Lower lobe of right lung (tissue), 2 donors: Measurements from ENCODE around the gene SRGAP3. TPM values are rescaled to one million over a fixed set of nuclear protein-coding genes. Genes with fewer than 3 reads are reported as not detected.

ENCODE experiments used
- ATAC-seq, 2 donors: fragments of 200-7000 bp; cut with Tn5 transposase; one replicate each; pipeline ENCODE4 v1.9.1; 2020 to 2022; ENCODE audit warnings: mild to moderate bottlenecking in 2 of 2, moderate library complexity in 2 of 2
- DNase-seq: peaks from one replicate; pipeline ENCODE4 v3.0.0-alpha.2; 2020
- H3K27ac ChIP-seq: fragments of 200-600 bp; one replicate; pipeline ENCODE4 v1.8.0; 2022
- H3K27me3 ChIP-seq: fragments of 200-600 bp; one replicate; pipeline ENCODE4 v1.8.0; 2022; ENCODE audit warnings: low read depth
- H3K36me3 ChIP-seq: fragments of 200-600 bp; one replicate; pipeline ENCODE4 v1.8.0; 2022; ENCODE audit warnings: mild to moderate bottlenecking
- H3K4me1 ChIP-seq: fragments of 200-600 bp; one replicate; pipeline ENCODE4 v1.8.0; 2022
- H3K4me3 ChIP-seq: fragments of 200-600 bp; one replicate; pipeline ENCODE4 v1.8.0; 2022; ENCODE audit warnings: mild to moderate bottlenecking
- H3K9me3 ChIP-seq: fragments of 200-600 bp; one replicate; pipeline ENCODE4 v1.8.0; 2022
- intact Hi-C: fragments of 100-400 bp; cut with DNase I; formaldehyde crosslinking; loops from one replicate; pipeline ENCODE4 v1.11.0; 2022
- total RNA-seq: library from RNA; stranded (reverse); fragmentation: NEBNext Ultra II Directional; extraction: Animal tissue kit (Norgen Biotek cat#: 25700); gene quantifications from one replicate; pipeline ENCODE4 v1.2.1, GENCODE V29; 2021
- TF ChIP-seq, protein P1 (sequence below): fragments of 200-600 bp; IDR thresholded peaks from one replicate; pipeline ENCODE4 v1.8.0; 2022; ENCODE audit warnings: antibody characterized with exemption, mild to moderate bottlenecking
- donor health status: DM: no; HTN: yes; CAD: no; lungs with severe emphysema.

SRGAP3 gene
- total RNA-seq, 1 donor from 2014 or later = 7.8 TPM

DNA sequence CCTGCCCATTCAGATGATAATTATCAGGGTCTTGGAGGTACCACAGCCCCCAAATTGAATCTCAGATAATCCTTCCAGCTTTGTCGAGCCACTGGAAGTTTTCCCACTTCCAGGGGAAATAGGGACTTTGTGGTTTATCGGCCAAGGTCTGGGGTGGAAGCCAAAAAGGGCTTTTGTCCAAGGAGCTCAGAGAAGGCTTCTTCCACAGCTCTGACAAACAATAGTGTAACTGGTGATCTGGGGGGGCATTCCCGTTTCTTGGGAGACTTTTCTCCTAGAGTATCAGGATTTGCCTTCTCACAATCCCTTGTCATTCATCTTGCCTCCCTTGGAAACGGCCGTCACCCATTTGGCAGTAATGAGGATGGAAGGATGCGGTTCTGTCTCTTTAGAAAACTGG, 18.4 kb downstream of the SRGAP3 start:
- Histone ChIP-seq H3K4me1 (no peaks in the 10 kb centered on the region), H3K27me3 (no peaks in the 10 kb centered on the region), H3K27ac (no peak overlapping the region), H3K36me3 (no peaks in the 10 kb centered on the region), H3K9me3 (no peaks in the 10 kb centered on the region), H3K4me3 (no peak overlapping the region)
- intact Hi-C loops = no loop called here
- DNase-seq (no peak), ATAC-seq (no peak)
- TF ChIP-seq, protein P1, sequence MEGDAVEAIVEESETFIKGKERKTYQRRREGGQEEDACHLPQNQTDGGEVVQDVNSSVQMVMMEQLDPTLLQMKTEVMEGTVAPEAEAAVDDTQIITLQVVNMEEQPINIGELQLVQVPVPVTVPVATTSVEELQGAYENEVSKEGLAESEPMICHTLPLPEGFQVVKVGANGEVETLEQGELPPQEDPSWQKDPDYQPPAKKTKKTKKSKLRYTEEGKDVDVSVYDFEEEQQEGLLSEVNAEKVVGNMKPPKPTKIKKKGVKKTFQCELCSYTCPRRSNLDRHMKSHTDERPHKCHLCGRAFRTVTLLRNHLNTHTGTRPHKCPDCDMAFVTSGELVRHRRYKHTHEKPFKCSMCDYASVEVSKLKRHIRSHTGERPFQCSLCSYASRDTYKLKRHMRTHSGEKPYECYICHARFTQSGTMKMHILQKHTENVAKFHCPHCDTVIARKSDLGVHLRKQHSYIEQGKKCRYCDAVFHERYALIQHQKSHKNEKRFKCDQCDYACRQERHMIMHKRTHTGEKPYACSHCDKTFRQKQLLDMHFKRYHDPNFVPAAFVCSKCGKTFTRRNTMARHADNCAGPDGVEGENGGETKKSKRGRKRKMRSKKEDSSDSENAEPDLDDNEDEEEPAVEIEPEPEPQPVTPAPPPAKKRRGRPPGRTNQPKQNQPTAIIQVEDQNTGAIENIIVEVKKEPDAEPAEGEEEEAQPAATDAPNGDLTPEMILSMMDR = no peak

DNA sequence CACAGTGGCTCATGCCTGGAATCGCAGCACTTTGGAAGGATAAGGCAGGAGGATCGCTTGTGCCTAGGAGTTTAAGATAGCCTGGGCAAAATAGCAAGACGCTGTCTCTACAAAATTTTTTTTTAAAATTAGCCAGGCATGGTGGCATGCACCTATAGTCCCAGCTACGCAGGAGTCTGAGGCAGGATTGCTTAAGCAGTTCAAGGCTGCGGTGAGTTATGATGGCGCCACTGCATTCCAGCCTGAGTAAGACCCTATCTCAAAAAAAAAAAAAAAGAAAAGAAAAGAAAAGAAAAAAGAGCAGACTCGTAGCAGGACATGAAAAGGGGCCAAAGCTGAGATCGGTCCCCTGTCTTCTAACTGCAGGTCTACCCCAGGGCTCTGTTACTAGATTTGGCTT, 18.9 kb downstream of the SRGAP3 start:
- TF ChIP-seq, protein P1 = no peak

DNA sequence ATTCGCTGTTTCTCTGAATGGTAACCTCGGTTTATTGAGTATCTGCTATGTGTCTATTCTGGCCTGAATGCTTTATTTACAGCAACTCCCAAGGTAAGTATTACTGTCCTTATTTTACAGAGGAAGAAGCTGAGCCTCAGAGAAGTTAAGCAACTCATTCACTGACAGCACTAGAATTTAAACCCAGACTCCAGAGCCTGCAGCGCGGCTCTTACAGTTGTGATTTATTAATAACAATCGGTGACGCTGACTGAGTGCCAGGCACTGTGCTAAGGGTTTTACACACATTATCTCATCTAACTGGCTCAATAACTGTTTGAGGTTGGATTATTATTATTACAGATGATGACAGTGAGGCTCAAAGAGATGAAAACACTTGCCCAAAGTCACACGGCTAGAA, 19.6 kb downstream of the SRGAP3 start:
- Histone ChIP-seq H3K27ac (no peak overlapping the region), H3K36me3 (no peaks in the 10 kb centered on the region), H3K9me3 (no peaks in the 10 kb centered on the region), H3K4me3 (no peak overlapping the region), H3K4me1 (no peaks in the 10 kb centered on the region), H3K27me3 (no peaks in the 10 kb centered on the region)
- no peak for ATAC-seq
- TF ChIP-seq, protein P1 = no peak
- intact Hi-C loops = no loop called here
- DNase-seq = no peak

More for the DNA sequence above, 18.9 kb downstream of the SRGAP3 start:
- no peaks in the 10 kb centered on the region for H3K4me1 ChIP-seq
- no peaks in the 10 kb centered on the region for H3K36me3 ChIP-seq
- H3K27me3 ChIP-seq = no peaks in the 10 kb centered on the region
- ATAC-seq = no peak
- no peak overlapping the region for H3K27ac ChIP-seq
- no peak overlapping the region for H3K4me3 ChIP-seq
- H3K9me3 ChIP-seq = no peaks in the 10 kb centered on the region
- intact Hi-C loops = no loop called here
- no peak for DNase-seq

GRCh38 chr3:9229325-9229724, 20.1 kb downstream of the SRGAP3 start:
- no peak overlapping the region for H3K27ac ChIP-seq
- ATAC-seq = no peak
- intact Hi-C loops = no loop called here
- no peaks in the 10 kb centered on the region for H3K27me3 ChIP-seq
- H3K4me3 ChIP-seq = no peak overlapping the region
- DNase-seq = no peak
- TF ChIP-seq, protein P1 = no peak
- no peaks in the 10 kb centered on the region for H3K4me1 ChIP-seq
- no peaks in the 10 kb centered on the region for H3K9me3 ChIP-seq
- no peaks in the 10 kb centered on the region for H3K36me3 ChIP-seq

- DNase-seq (no peak), ATAC-seq (no peak)
- TF ChIP-seq, protein P1 = no peak
- Histone ChIP-seq H3K4me1 (no peaks in the 10 kb centered on the region), H3K27ac (no peak overlapping the region), H3K27me3 (no peaks in the 10 kb centered on the region), H3K9me3 (no peaks in the 10 kb centered on the region), H3K36me3 (no peaks in the 10 kb centered on the region), H3K4me3 (no peak overlapping the region)
- intact Hi-C loops = no loop called here
Observed at GRCh38 chr3:9226326-9226725, 23.1 kb downstream of the SRGAP3 start.

GRCh38 chr3:9225268-9225667, 24.2 kb downstream of the SRGAP3 start:
- Histone ChIP-seq H3K4me3 (no peak overlapping the region), H3K27ac (no peak overlapping the region), H3K27me3 (no peaks in the 10 kb centered on the region), H3K36me3 (no peaks in the 10 kb centered on the region), H3K9me3 (no peaks in the 10 kb centered on the region), H3K4me1 (no peaks in the 10 kb centered on the region)
- DNase-seq (no peak), ATAC-seq (no peak)
- TF ChIP-seq, protein P1 = no peak
- intact Hi-C loops = no loop called here
